Activated CD4-positive, alpha-beta T cell treated with anti-CD3 and anti-CD28 coated beads, Interleukin-2, amount 10 ng/mL, durations not matched to agents 24 days and 14 days (primary cell): ENCODE measurements around the gene MFN1. TPM values are rescaled to one million over a fixed set of nuclear protein-coding genes. Genes with fewer than 3 reads are reported as not detected.

Experiments used
- DNase-seq: peaks from one replicate; pipeline ENCODE4 v3.0.0; 2022
- H3K27ac Mint-ChIP-seq: one replicate; pipeline ENCODE4 v1.8.0; 2022; ENCODE audit warnings: mild to moderate bottlenecking, mixed read lengths
- H3K27me3 Mint-ChIP-seq: one replicate; pipeline ENCODE4 v1.8.0; 2022; ENCODE audit warnings: mixed read lengths
- H3K36me3 Mint-ChIP-seq: one replicate; pipeline ENCODE4 v1.8.0; 2022; ENCODE audit warnings: low read depth, mild to moderate bottlenecking, mixed read lengths
- H3K4me1 Mint-ChIP-seq: one replicate; pipeline ENCODE4 v1.8.0; 2021; ENCODE audit warnings: mixed read lengths
- H3K4me3 Mint-ChIP-seq: one replicate; pipeline ENCODE4 v1.8.0; 2022; ENCODE audit warnings: mild to moderate bottlenecking, moderate library complexity, mixed read lengths
- H3K9me3 Mint-ChIP-seq: one replicate; pipeline ENCODE4 v1.8.0; 2021; ENCODE audit warnings: mixed read lengths
- intact Hi-C: fragments of 100-400 bp; cut with micrococcal nuclease; formaldehyde crosslinking; loops from one replicate; pipeline ENCODE4 v1.15.1; 2023
- total RNA-seq: library from RNA; stranded (reverse); gene quantifications from 2 replicates; pipeline ENCODE4 v1.2.3, GENCODE V29; 2022

MFN1 gene
- total RNA-seq, 1 donor from 2014 or later: 36.2 TPM

GRCh38 chr3:179375091-179375999 is 27.8 kb downstream of the MFN1 start:
- Mint-ChIP-seq H3K36me3 (peaks cover 39% of the 10 kb centered on the region), H3K9me3 (no peaks in the 10 kb centered on the region), H3K27me3 (no peaks in the 10 kb centered on the region), H3K4me1 (no peaks in the 10 kb centered on the region), H3K4me3 (no peak overlapping the region), H3K27ac (no peak overlapping the region)
- intact Hi-C loops: no loop called here
- no peak for DNase-seq

- Mint-ChIP-seq H3K36me3 (peaks cover 41% of the 10 kb centered on the region), H3K9me3 (no peaks in the 10 kb centered on the region), H3K4me3 (no peak overlapping the region), H3K27ac (no peak overlapping the region), H3K4me1 (no peaks in the 10 kb centered on the region), H3K27me3 (no peaks in the 10 kb centered on the region)
- intact Hi-C loops: no loop called here
- no peak for DNase-seq
Measured at GRCh38 chr3:179376474-179376873, 29.0 kb downstream of the MFN1 start.

GRCh38 chr3:179391906-179392305 is 44.4 kb downstream of the MFN1 start:
- no peak overlapping the region for H3K27ac Mint-ChIP-seq
- no peak for DNase-seq
- H3K4me1 Mint-ChIP-seq: no peaks in the 10 kb centered on the region
- intact Hi-C loops: no loop called here
- peaks cover 36% of the 10 kb centered on the region for H3K36me3 Mint-ChIP-seq
- no peaks in the 10 kb centered on the region for H3K9me3 Mint-ChIP-seq
- H3K4me3 Mint-ChIP-seq: no peak overlapping the region
- no peaks in the 10 kb centered on the region for H3K27me3 Mint-ChIP-seq

- Mint-ChIP-seq H3K27me3 (no peaks in the 10 kb centered on the region), H3K36me3 (peaks cover 30% of the 10 kb centered on the region), H3K9me3 (no peaks in the 10 kb centered on the region), H3K4me3 (no peak overlapping the region), H3K4me1 (no peaks in the 10 kb centered on the region), H3K27ac (no peak overlapping the region)
- no peak for DNase-seq
- intact Hi-C loops: no loop called here
Measured at GRCh38 chr3:179398574-179399231, 51.2 kb downstream of the MFN1 start.

- Mint-ChIP-seq H3K9me3 (no peaks in the 10 kb centered on the region), H3K27ac (no peak overlapping the region), H3K4me3 (no peak overlapping the region), H3K36me3 (peaks cover 31% of the 10 kb centered on the region), H3K4me1 (no peaks in the 10 kb centered on the region), H3K27me3 (no peaks in the 10 kb centered on the region)
- no peak for DNase-seq
- intact Hi-C loops: no loop called here
Measured at GRCh38 chr3:179401561-179401960, 54.1 kb downstream of the MFN1 start.

- intact Hi-C loops: no loop called here
- no peak overlapping the region for H3K27ac Mint-ChIP-seq
- no peak for DNase-seq
- peaks cover 26% of the 10 kb centered on the region for H3K36me3 Mint-ChIP-seq
- no peak overlapping the region for H3K4me3 Mint-ChIP-seq
- no peaks in the 10 kb centered on the region for H3K4me1 Mint-ChIP-seq
- H3K9me3 Mint-ChIP-seq: no peaks in the 10 kb centered on the region
- no peaks in the 10 kb centered on the region for H3K27me3 Mint-ChIP-seq
Measured at GRCh38 chr3:179402963-179403362, 55.5 kb downstream of the MFN1 start.

GRCh38 chr3:179404307-179404706 is 56.8 kb downstream of the MFN1 start:
- Mint-ChIP-seq H3K4me1 (no peaks in the 10 kb centered on the region), H3K27me3 (no peaks in the 10 kb centered on the region), H3K4me3 (no peak overlapping the region), H3K27ac (no peak overlapping the region), H3K36me3 (peaks cover 24% of the 10 kb centered on the region), H3K9me3 (no peaks in the 10 kb centered on the region)
- intact Hi-C loops: no loop called here
- no peak for DNase-seq

GRCh38 chr3:179410331-179410730 is 62.8 kb downstream of the MFN1 start:
- H3K4me3 Mint-ChIP-seq: no peak overlapping the region
- no peak for DNase-seq
- no peaks in the 10 kb centered on the region for H3K4me1 Mint-ChIP-seq
- no peak overlapping the region for H3K27ac Mint-ChIP-seq
- intact Hi-C loops: no loop called here
- H3K27me3 Mint-ChIP-seq: no peaks in the 10 kb centered on the region
- peaks cover 4% of the 10 kb centered on the region for H3K36me3 Mint-ChIP-seq
- H3K9me3 Mint-ChIP-seq: no peaks in the 10 kb centered on the region

- intact Hi-C loops: no loop called here
- DNase-seq: no peak
- Mint-ChIP-seq H3K27me3 (no peaks in the 10 kb centered on the region), H3K4me3 (no peak overlapping the region), H3K4me1 (no peaks in the 10 kb centered on the region), H3K27ac (no peak overlapping the region), H3K9me3 (no peaks in the 10 kb centered on the region), H3K36me3 (peaks cover 4% of the 10 kb centered on the region)
Measured at GRCh38 chr3:179410999-179411398, 63.5 kb downstream of the MFN1 start.

- intact Hi-C loops: no loop called here
- Mint-ChIP-seq H3K27ac (no peak overlapping the region), H3K4me3 (no peak overlapping the region), H3K36me3 (peaks cover 10% of the 10 kb centered on the region), H3K27me3 (no peaks in the 10 kb centered on the region), H3K4me1 (no peaks in the 10 kb centered on the region), H3K9me3 (no peaks in the 10 kb centered on the region)
- no peak for DNase-seq
Measured at GRCh38 chr3:179414804-179415203, 67.3 kb downstream of the MFN1 start.

- H3K4me1 Mint-ChIP-seq: no peaks in the 10 kb centered on the region
Measured at GRCh38 chr3:179415377-179415776, 67.9 kb downstream of the MFN1 start.

GRCh38 chr3:179416681-179417080 is 69.2 kb downstream of the MFN1 start:
- no peak for DNase-seq
- intact Hi-C loops: no loop called here
- Mint-ChIP-seq H3K27me3 (no peaks in the 10 kb centered on the region), H3K27ac (no peak overlapping the region), H3K4me3 (no peak overlapping the region), H3K4me1 (no peaks in the 10 kb centered on the region), H3K36me3 (peaks cover 10% of the 10 kb centered on the region), H3K9me3 (no peaks in the 10 kb centered on the region)

More at GRCh38 chr3:179415377-179415776, 67.9 kb downstream of the MFN1 start:
- Mint-ChIP-seq H3K9me3 (no peaks in the 10 kb centered on the region), H3K4me3 (no peak overlapping the region), H3K27me3 (no peaks in the 10 kb centered on the region), H3K36me3 (peaks cover 10% of the 10 kb centered on the region), H3K27ac (no peak overlapping the region)
- intact Hi-C loops: no loop called here
- DNase-seq: no peak

- Mint-ChIP-seq H3K27ac (no peak overlapping the region), H3K9me3 (no peaks in the 10 kb centered on the region), H3K27me3 (no peaks in the 10 kb centered on the region), H3K4me3 (no peak overlapping the region), H3K4me1 (no peaks in the 10 kb centered on the region), H3K36me3 (peaks cover 13% of the 10 kb centered on the region)
- intact Hi-C loops: no loop called here
- no peak for DNase-seq
Measured at GRCh38 chr3:179418610-179419009, 71.1 kb downstream of the MFN1 start.

GRCh38 chr3:179421500-179421899 is 74.0 kb downstream of the MFN1 start:
- H3K4me3 Mint-ChIP-seq: no peak overlapping the region
- intact Hi-C loops: no loop called here
- H3K27me3 Mint-ChIP-seq: no peaks in the 10 kb centered on the region
- no peaks in the 10 kb centered on the region for H3K9me3 Mint-ChIP-seq
- DNase-seq: no peak
- H3K4me1 Mint-ChIP-seq: no peaks in the 10 kb centered on the region
- H3K36me3 Mint-ChIP-seq: peaks cover 15% of the 10 kb centered on the region
- H3K27ac Mint-ChIP-seq: no peak overlapping the region
